Keratinocyte (primary cell): Measurements from ENCODE around the gene SIGLEC7. TPM values are rescaled to one million over a fixed set of nuclear protein-coding genes. Genes with fewer than 3 reads are reported as not detected.

Source experiments
- DNase-seq: peaks from one replicate; pipeline ENCODE4 v3.0.0-alpha.2; 2011; ENCODE audit warnings: low read depth, missing footprints, low spot score
- FAIRE-seq: peaks from 2 replicates; lab custom pipeline; 2011; peaks lifted over from hg19 to GRCh38; lab: Jason Lieb, UNC
- H2AFZ ChIP-seq: 2 replicates; pipeline ENCODE4 v1.6.0; 2012; ENCODE audit warnings: low read length, control low read depth, inconsistent platforms; ENCODE audit not compliant: control insufficient read depth
- H3K27ac ChIP-seq: 2 replicates; pipeline ENCODE4 v1.5.1; 2011; ENCODE audit warnings: low read length; ENCODE audit not compliant: control insufficient read depth, insufficient read depth
- H3K27me3 ChIP-seq: 3 replicates; pipeline ENCODE4 v1.6.0; 2011; ENCODE audit warnings: low read length; ENCODE audit not compliant: control insufficient read depth, insufficient read depth; ENCODE audit errors: extremely low read depth
- H3K36me3 ChIP-seq, 2 experiments: 2 replicates in 1 of 2; 3 replicates in 1 of 2; pipeline ENCODE4 v1.5.1; 2011; ENCODE audit warnings: low read length in 2 of 2, mild to moderate bottlenecking in 1 of 2; ENCODE audit not compliant: control insufficient read depth in 2 of 2, insufficient read depth in 2 of 2; ENCODE audit errors: extremely low read depth in 1 of 2
- H3K4me1 ChIP-seq: 3 replicates; pipeline ENCODE4 v1.5.1; 2011; ENCODE audit warnings: low read length; ENCODE audit not compliant: control insufficient read depth, insufficient read depth; ENCODE audit errors: extremely low read depth
- H3K4me2 ChIP-seq: 3 replicates; pipeline ENCODE4 v1.6.0; 2011; ENCODE audit warnings: low read depth, low read length; ENCODE audit not compliant: control insufficient read depth, insufficient read depth; ENCODE audit errors: extremely low read depth
- H3K4me3 ChIP-seq, 3 experiments: fragments of 200-600 bp in 1 of 3; sonication (generic) in 1 of 3; 2 replicates in 2 of 3; 3 replicates in 1 of 3; pipeline ENCODE4 v1.5.1; 2011 to 2016; ENCODE audit warnings: low read length in 3 of 3, mild to moderate bottlenecking in 3 of 3, control low read depth in 2 of 3, inconsistent platforms in 1 of 3, low read depth in 1 of 3, mixed read lengths in 1 of 3, mixed run types in 1 of 3, moderate library complexity in 1 of 3; ENCODE audit not compliant: control insufficient read depth in 2 of 3, insufficient read depth in 2 of 3; ENCODE audit errors: extremely low read depth in 1 of 3
- H3K79me2 ChIP-seq: 2 replicates; pipeline ENCODE4 v1.6.0; 2012; ENCODE audit warnings: low read length; ENCODE audit not compliant: control insufficient read depth, insufficient read depth
- H3K9ac ChIP-seq: 3 replicates; pipeline ENCODE4 v1.6.0; 2011; ENCODE audit warnings: low read length; ENCODE audit not compliant: control insufficient read depth, insufficient read depth; ENCODE audit errors: extremely low read depth
- H3K9me1 ChIP-seq: 3 replicates; pipeline ENCODE4 v1.6.0; 2011; ENCODE audit warnings: low read length; ENCODE audit not compliant: control insufficient read depth, insufficient read depth; ENCODE audit errors: extremely low read depth
- H3K9me3 ChIP-seq: 2 replicates; pipeline ENCODE4 v1.5.1; 2012; ENCODE audit warnings: low read depth, low read length; ENCODE audit not compliant: control insufficient read depth
- H4K20me1 ChIP-seq: 3 replicates; pipeline ENCODE4 v1.6.0; 2011; ENCODE audit warnings: low read length; ENCODE audit not compliant: control insufficient read depth, insufficient read depth; ENCODE audit errors: extremely low read depth
- EZH2 ChIP-seq: IDR thresholded peaks from one replicate; pipeline ENCODE4 v1.6.1; 2012; ENCODE audit warnings: inconsistent platforms, mild to moderate bottlenecking, low read length, moderate library complexity
- dilution Hi-C: fragments of 300-500 bp; cut with MboI; formaldehyde crosslinking; loops from one replicate; pipeline ENCODE4 v1.7.0; 2020; ENCODE audit warnings: low sequenced_read_pairs; ENCODE audit not compliant: extremely low pct_ligation_motif_present
- polyA plus RNA-seq, 5 experiments: library from polyadenylated mRNA; depleted of rRNA in 3 of 5; stranded (reverse) in 3 of 5; stranded (forward) in 1 of 5; unstranded in 1 of 5; fragments of >200 nt; gene quantifications; 1 replicate in 1 of 5; 2 replicates in 3 of 5; 3 replicates in 1 of 5; pipeline versions ENCODE4 v1.2.1 to v1.2.3, GENCODE V29; 2011 to 2012; ENCODE audit warnings: missing spikeins in 2 of 5, low read depth in 1 of 5, low replicate concordance in 1 of 5
- TF ChIP-seq, protein P1 (sequence below), 3 experiments: IDR thresholded peaks in 1 of 3; conservative IDR thresholded peaks in 1 of 3; optimal IDR thresholded peaks in 1 of 3; 2 replicates in 2 of 3; 3 replicates in 1 of 3; pipeline versions ENCODE3 to v1.5.1; 2011; ENCODE audit warnings: low read length in 3 of 3, mild to moderate bottlenecking in 3 of 3, moderate library complexity in 2 of 3, control low read depth in 1 of 3, inconsistent platforms in 1 of 3; ENCODE audit not compliant: insufficient read depth in 2 of 3; ENCODE audit errors: extremely low read depth in 1 of 3

SIGLEC7 gene
- polyA plus RNA-seq, 1 donor (not counting 4 experiments of a cell fraction or from before 2014, with no cell fraction given) = not detected

DNA sequence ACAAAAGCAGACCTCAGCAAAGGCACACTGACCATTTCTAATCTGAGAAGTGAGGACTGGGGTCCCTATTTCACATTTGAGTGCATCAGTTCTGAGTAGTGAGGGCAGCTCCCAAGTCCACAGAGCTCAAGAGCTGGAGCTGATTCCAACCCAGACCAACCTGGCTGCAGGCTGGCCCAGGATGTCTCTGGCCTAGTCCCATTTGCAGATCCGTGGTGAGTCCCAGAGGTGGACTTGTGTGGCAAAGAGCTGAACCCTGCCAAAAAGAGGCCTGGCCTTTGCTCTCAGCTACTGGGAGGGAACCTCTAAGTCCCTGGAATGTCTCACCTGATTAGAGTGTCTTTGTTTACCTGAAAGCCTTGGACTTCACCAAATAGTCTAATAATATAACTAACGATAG lies 14.6 kb downstream of the SIGLEC7 start:
- Histone ChIP-seq H3K9me1 (no peaks in the 10 kb centered on the region), H3K4me1 (no peaks in the 10 kb centered on the region), H2AFZ (no peak overlapping the region), H3K9me3 (no peaks in the 10 kb centered on the region), H3K4me2 (no peak overlapping the region), H3K9ac (no peak overlapping the region), H4K20me1 (no peaks in the 10 kb centered on the region), H3K79me2 (no peaks in the 10 kb centered on the region), H3K4me3 (no peak overlapping the region), H3K27ac (no peak overlapping the region), H3K27me3 (peaks cover 15% of the 10 kb centered on the region), H3K36me3 (no peaks in the 10 kb centered on the region)
- TF ChIP-seq, protein P1, sequence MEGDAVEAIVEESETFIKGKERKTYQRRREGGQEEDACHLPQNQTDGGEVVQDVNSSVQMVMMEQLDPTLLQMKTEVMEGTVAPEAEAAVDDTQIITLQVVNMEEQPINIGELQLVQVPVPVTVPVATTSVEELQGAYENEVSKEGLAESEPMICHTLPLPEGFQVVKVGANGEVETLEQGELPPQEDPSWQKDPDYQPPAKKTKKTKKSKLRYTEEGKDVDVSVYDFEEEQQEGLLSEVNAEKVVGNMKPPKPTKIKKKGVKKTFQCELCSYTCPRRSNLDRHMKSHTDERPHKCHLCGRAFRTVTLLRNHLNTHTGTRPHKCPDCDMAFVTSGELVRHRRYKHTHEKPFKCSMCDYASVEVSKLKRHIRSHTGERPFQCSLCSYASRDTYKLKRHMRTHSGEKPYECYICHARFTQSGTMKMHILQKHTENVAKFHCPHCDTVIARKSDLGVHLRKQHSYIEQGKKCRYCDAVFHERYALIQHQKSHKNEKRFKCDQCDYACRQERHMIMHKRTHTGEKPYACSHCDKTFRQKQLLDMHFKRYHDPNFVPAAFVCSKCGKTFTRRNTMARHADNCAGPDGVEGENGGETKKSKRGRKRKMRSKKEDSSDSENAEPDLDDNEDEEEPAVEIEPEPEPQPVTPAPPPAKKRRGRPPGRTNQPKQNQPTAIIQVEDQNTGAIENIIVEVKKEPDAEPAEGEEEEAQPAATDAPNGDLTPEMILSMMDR (optimal IDR thresholded peaks at IDR 0.05 in 1 of 3, IDR thresholded peaks at IDR 0.05 in 1 of 3, conservative IDR thresholded peaks at IDR 0.05 in 1 of 3; ENCODE audit: extremely low read depth in 1 of 3, insufficient read depth in 2 of 3, low read length in 3 of 3) = no peak
- TF ChIP-seq EZH2 = no peak
- FAIRE-seq (no peak), DNase-seq (no peak)
- dilution Hi-C loops = no loop called here

DNA sequence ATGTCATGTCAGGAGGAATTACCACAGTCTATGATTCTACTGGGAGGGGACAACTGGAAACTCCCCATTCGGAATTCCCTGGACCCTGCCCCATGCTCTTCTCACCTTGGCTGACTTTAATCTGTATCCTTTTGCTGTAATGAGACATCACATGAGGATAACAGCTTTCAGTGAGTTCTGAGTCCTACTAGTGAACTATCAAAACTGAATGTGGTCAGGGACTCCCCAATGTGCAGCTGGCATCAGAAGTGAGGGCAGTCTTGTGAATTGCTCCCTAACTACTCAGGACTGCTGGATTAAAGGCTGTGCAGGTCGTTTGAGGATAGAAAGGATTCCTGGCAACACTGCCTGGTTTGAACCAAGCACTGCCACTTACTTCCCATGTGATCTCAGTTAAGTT lies 15.2 kb downstream of the SIGLEC7 start:
- dilution Hi-C loops = no loop called here
- no peak for TF ChIP-seq EZH2
- TF ChIP-seq, protein P1 (optimal IDR thresholded peaks at IDR 0.05 in 1 of 3, IDR thresholded peaks at IDR 0.05 in 1 of 3, conservative IDR thresholded peaks at IDR 0.05 in 1 of 3; ENCODE audit: extremely low read depth in 1 of 3, insufficient read depth in 2 of 3, low read length in 3 of 3) = no peak

More for the DNA sequence above, 15.2 kb downstream of the SIGLEC7 start:
- no peak overlapping the region for H3K4me2 ChIP-seq
- H3K9me1 ChIP-seq = no peaks in the 10 kb centered on the region
- H4K20me1 ChIP-seq = no peaks in the 10 kb centered on the region
- DNase-seq (no peak), FAIRE-seq (no peak)
- no peak overlapping the region for H3K27ac ChIP-seq
- no peak overlapping the region for H3K4me3 ChIP-seq
- no peak overlapping the region for H3K9ac ChIP-seq
- H3K27me3 ChIP-seq = peaks cover 15% of the 10 kb centered on the region
- no peak overlapping the region for H2AFZ ChIP-seq
- H3K4me1 ChIP-seq = no peaks in the 10 kb centered on the region
- no peaks in the 10 kb centered on the region for H3K9me3 ChIP-seq
- H3K79me2 ChIP-seq = no peaks in the 10 kb centered on the region
- H3K36me3 ChIP-seq = no peaks in the 10 kb centered on the region
